Right kidney (tissue), 1 donor: ENCODE data around the gene ATAD2B.

Source experiments
- DNase-seq: peaks from one replicate; pipeline ENCODE4 v3.0.0-alpha.2; 2016

The ATAD2B gene

DNA sequence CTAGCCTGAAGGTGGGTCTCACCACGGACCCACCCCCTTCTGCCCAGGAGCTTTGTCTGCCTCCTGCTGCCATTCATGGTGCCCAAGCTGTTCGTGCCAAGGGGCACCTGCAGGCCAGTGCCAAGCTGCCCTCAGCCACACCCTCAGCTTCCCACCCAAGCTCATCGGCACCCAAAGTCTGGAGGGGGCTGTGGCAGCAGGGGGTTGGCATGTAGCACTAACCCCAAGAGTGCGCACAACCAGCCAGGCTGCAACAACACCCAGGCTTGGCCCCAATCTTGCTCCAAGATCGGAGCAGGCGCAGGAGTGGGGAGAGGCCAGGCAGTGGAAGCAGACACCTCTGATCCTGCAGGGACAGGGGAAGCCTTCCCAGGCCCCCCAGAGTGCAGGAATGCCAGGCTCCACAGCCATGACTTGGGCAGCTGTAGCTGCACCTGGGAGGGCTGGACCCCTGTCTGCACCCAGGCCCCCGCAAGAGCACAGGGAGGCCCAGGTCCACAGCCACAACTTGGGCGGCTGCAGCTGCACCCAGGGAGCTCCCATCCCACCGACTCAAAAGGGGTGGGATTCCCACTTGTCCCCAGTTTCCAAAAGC, 89.9 kb downstream of the ATAD2B start:
- no peak for DNase-seq

- no peak for DNase-seq
Observed at GRCh38 chr2:23836505-23836904, 90.4 kb downstream of the ATAD2B start.

GRCh38 chr2:23835988-23836387, 90.9 kb downstream of the ATAD2B start:
- no peak for DNase-seq

- no peak for DNase-seq
Observed at GRCh38 chr2:23835423-23835822, 91.5 kb downstream of the ATAD2B start.

DNA sequence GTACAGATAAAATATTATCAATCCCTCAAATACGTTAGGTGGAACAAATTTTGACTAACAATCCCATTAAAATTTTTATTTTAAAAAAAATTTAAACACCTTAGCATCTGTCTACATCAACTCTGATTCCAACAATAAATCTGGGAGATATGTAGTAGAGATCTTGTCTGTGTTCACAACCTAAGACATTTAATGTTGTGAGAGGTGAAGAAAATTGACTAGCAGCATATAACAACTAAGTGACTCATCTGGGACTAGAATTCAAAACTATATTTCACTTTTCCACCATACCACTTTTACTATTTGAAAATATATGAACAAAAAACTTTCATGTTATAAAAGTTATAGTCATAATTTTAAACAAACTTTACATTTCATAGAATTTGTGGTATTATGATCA, 97.9 kb downstream of the ATAD2B start:
- DNase-seq: no peak

- no peak for DNase-seq
Observed at GRCh38 chr2:23828256-23828980, 98.5 kb downstream of the ATAD2B start.

- DNase-seq: no peak
Observed at GRCh38 chr2:23827287-23827686, 99.6 kb downstream of the ATAD2B start.

- no peak for DNase-seq
Observed at GRCh38 chr2:23826771-23827170, 100.2 kb downstream of the ATAD2B start.

GRCh38 chr2:23826040-23826439, 100.9 kb downstream of the ATAD2B start:
- DNase-seq: no peak

- peak; percentile 39 for DNase-seq
Observed at GRCh38 chr2:23824777-23825212, 102.1 kb downstream of the ATAD2B start.

GRCh38 chr2:23823863-23824262, 103.1 kb downstream of the ATAD2B start:
- no peak for DNase-seq

GRCh38 chr2:23814963-23815362, 112.0 kb downstream of the ATAD2B start:
- no peak for DNase-seq

- DNase-seq: no peak
Observed at GRCh38 chr2:23813438-23813837, 113.5 kb downstream of the ATAD2B start.

- DNase-seq: no peak
Observed at GRCh38 chr2:23809150-23809549, 117.8 kb downstream of the ATAD2B start.

DNA sequence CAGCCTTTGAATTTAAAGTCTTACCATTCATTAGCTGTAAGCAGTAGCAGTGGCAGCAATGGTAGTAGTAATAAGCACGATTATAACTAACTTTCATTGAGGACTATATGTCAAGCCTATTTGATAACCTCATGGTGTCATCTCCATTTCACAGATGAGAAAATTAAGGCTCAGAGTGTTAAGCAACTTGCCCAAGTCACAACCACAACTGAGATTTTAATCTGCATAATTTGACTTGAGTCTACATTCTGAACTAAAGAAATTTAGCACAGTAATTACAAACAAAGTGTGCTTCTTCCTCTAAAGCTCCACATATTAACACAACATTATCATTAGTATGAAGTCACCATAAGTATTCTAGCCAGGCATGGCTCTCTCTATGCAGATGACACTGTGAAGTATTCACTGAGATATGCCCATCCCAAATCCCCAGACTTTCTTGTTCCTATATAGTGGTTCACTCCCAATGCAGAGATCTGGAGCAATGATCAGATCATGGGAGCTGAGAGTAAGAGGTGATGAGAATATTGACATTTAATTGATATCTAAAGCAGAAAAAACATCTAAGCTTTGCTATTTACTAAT, 120.2 kb downstream of the ATAD2B start:
- no peak for DNase-seq

- DNase-seq: no peak
Observed at GRCh38 chr2:23806201-23806600, 120.7 kb downstream of the ATAD2B start.

GRCh38 chr2:23803965-23804542, 122.9 kb downstream of the ATAD2B start:
- DNase-seq: no peak

- no peak for DNase-seq
Observed at GRCh38 chr2:23803264-23803964, 123.5 kb downstream of the ATAD2B start.

DNA sequence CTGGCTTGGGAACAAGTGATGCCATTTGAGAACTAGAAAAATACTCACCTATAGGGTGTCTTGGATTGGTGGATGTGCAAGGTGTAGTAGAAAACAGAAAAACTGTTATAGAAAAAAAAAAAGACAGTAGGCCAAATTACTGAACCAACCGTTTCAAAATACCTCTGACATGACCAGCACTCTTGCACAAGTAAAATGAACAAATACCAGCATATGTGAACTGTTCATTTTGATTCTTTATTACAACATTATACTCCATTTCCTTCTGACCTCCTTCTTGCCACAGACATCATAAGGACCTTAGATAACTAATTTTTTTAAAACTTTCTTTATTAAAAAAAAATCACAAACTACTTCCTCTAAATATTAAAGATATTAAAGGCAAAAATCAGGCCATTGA, 125.5 kb downstream of the ATAD2B start:
- no peak for DNase-seq

DNA sequence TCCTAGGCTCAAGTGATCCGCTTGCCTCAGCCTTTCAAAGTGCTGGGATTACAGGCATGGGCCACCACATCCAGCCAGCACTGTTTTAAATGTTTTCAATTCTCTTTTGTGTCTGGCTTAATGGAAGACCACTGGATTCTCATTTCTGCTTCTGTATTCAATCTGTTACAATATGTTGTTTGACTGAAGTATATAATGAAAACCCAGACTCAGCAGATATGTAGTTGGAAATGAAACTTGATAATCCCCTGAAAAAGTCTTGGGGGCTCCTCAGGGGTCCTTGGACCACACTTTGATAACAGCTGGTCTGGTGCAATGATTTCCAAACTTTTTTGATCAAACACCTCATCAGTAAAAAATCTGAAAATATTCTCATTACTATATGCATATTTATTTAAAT, 132.7 kb downstream of the ATAD2B start:
- DNase-seq: no peak

DNA sequence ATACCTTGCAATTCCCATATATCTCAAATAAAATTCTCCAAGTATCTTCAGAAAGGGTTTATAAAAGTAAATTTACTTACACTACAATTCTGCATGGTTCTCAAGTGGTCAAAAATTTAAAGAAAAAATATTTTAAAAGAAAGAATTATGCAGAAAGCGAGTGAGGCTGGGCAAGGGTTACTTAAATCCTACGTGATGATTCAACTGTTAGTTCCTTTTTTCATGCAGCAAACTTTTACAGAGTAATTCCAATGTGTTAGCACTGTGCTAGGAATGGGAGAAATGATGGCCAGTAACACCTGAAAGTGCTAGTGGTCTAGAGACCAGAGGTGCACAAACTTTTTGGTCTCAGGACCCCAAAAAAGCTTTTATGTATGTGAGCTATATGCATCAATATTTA, 133.4 kb downstream of the ATAD2B start:
- no peak for DNase-seq

- no peak for DNase-seq
Observed at GRCh38 chr2:23791030-23791429, 135.9 kb downstream of the ATAD2B start.

GRCh38 chr2:23789012-23789411, 137.9 kb downstream of the ATAD2B start:
- DNase-seq: no peak
